ENCODE data around the gene TMUB1.

TMUB1 gene

GRCh38 chr7:151129117-151129959 is 46.0 kb upstream of the TMUB1 start:
- H3K9ac ChIP-seq (ENCODE audit: low read length): no peak overlapping the region
- H2AFZ ChIP-seq (ENCODE audit: low read length): no peak overlapping the region
- H3K27me3 ChIP-seq (ENCODE audit: insufficient read depth, low read length): peaks cover 35% of the 10 kb centered on the region; the same call in 1 of the 2 replicates
- H3K9me3 ChIP-seq (ENCODE audit: low read length): no peaks in the 10 kb centered on the region
- H3K36me3 ChIP-seq (ENCODE audit: insufficient read depth, low read length): no peaks in the 10 kb centered on the region
- no peak overlapping the region for H3K27ac ChIP-seq (ENCODE audit: low read depth, low read length, poor library complexity, severe bottlenecking)
- no peaks in the 10 kb centered on the region for H3F3A ChIP-seq (ENCODE audit: insufficient read depth, low read length)
- no peaks in the 10 kb centered on the region for H3K79me2 ChIP-seq (ENCODE audit: insufficient read depth, low read length)
- no peak overlapping the region for H3K4me3 ChIP-seq (ENCODE audit: low read depth, low read length, poor library complexity, severe bottlenecking)
- no peaks in the 10 kb centered on the region for H4K20me1 ChIP-seq (ENCODE audit: insufficient read depth, low read length)
- H3K4me2 ChIP-seq (ENCODE audit: low read length): no peak overlapping the region
- no peaks in the 10 kb centered on the region for H3K4me1 ChIP-seq (ENCODE audit: insufficient read depth, low read length, severe bottlenecking)
- no peaks in the 10 kb centered on the region for H3K9me2 ChIP-seq (ENCODE audit: low read depth, low read length)
- TF ChIP-seq CTCF (IDR thresholded peaks at IDR 0.05; ENCODE audit: low read length) (no peak), EZH2 (IDR thresholded peaks at IDR 0.05; ENCODE audit: borderline replicate concordance, low read length) (no peak)

- no peak for TF ChIP-seq CTCF (IDR thresholded peaks at IDR 0.05; ENCODE audit: low read length)
- TF ChIP-seq EZH2 (IDR thresholded peaks at IDR 0.05; ENCODE audit: borderline replicate concordance, low read length): no peak
- H3K36me3 ChIP-seq (ENCODE audit: insufficient read depth, low read length): no peaks in the 10 kb centered on the region
These were observed 45.4 kb upstream of the TMUB1 start for GRCh38 chr7:151128716-151129115.

GRCh38 chr7:151128144-151128543 is 44.9 kb upstream of the TMUB1 start:
- Histone ChIP-seq H3F3A (ENCODE audit: insufficient read depth, low read length) (no peaks in the 10 kb centered on the region), H3K4me3 (ENCODE audit: low read depth, low read length, poor library complexity, severe bottlenecking) (no peak overlapping the region)
- TF ChIP-seq CTCF (IDR thresholded peaks at IDR 0.05; ENCODE audit: low read length) (no peak), EZH2 (IDR thresholded peaks at IDR 0.05; ENCODE audit: borderline replicate concordance, low read length) (no peak)

More at GRCh38 chr7:151128716-151129115, 45.4 kb upstream of the TMUB1 start:
- no peaks in the 10 kb centered on the region for H3K79me2 ChIP-seq (ENCODE audit: insufficient read depth, low read length)
- no peaks in the 10 kb centered on the region for H3K9me3 ChIP-seq (ENCODE audit: low read length)
- H4K20me1 ChIP-seq (ENCODE audit: insufficient read depth, low read length): no peaks in the 10 kb centered on the region
- H3F3A ChIP-seq (ENCODE audit: insufficient read depth, low read length): no peaks in the 10 kb centered on the region
- no peaks in the 10 kb centered on the region for H3K9me2 ChIP-seq (ENCODE audit: low read depth, low read length)
- no peaks in the 10 kb centered on the region for H3K4me1 ChIP-seq (ENCODE audit: insufficient read depth, low read length, severe bottlenecking)
- H3K9ac ChIP-seq (ENCODE audit: low read length): no peak overlapping the region
- H2AFZ ChIP-seq (ENCODE audit: low read length): no peak overlapping the region
- H3K27me3 ChIP-seq (ENCODE audit: insufficient read depth, low read length): peaks cover 35% of the 10 kb centered on the region; the same call in 1 of the 2 replicates
- H3K4me3 ChIP-seq (ENCODE audit: low read depth, low read length, poor library complexity, severe bottlenecking): no peak overlapping the region
- H3K27ac ChIP-seq (ENCODE audit: low read depth, low read length, poor library complexity, severe bottlenecking): no peak overlapping the region
- no peak overlapping the region for H3K4me2 ChIP-seq (ENCODE audit: low read length)

More at GRCh38 chr7:151128144-151128543, 44.9 kb upstream of the TMUB1 start:
- Histone ChIP-seq H3K27ac (ENCODE audit: low read depth, low read length, poor library complexity, severe bottlenecking) (no peak overlapping the region), H3K9me2 (ENCODE audit: low read depth, low read length) (no peaks in the 10 kb centered on the region), H3K36me3 (ENCODE audit: insufficient read depth, low read length) (no peaks in the 10 kb centered on the region), H3K4me2 (ENCODE audit: low read length) (no peak overlapping the region), H4K20me1 (ENCODE audit: insufficient read depth, low read length) (no peaks in the 10 kb centered on the region), H3K9ac (ENCODE audit: low read length) (no peak overlapping the region), H3K27me3 (ENCODE audit: insufficient read depth, low read length) (peaks cover 35% of the 10 kb centered on the region; the same call in 1 of the 2 replicates), H2AFZ (ENCODE audit: low read length) (no peak overlapping the region), H3K9me3 (ENCODE audit: low read length) (no peaks in the 10 kb centered on the region), H3K4me1 (ENCODE audit: insufficient read depth, low read length, severe bottlenecking) (no peaks in the 10 kb centered on the region), H3K79me2 (ENCODE audit: insufficient read depth, low read length) (no peaks in the 10 kb centered on the region)
